Measurements from ENCODE around the gene CD6. TPM values are rescaled to one million over a fixed set of nuclear protein-coding genes. Genes with fewer than 3 reads are reported as not detected.

CD6 gene
- total RNA-seq, 1 experiment from 2014 or later: not detected

- TF ChIP-seq CTCF (conservative IDR thresholded peaks at IDR 0.05): no peak
- no peak overlapping the region for H2BK120ac ChIP-seq (ENCODE audit: low read depth, low read length, poor library complexity, severe bottlenecking)
- no peak overlapping the region for H4K91ac ChIP-seq (ENCODE audit: insufficient read length, low read depth, low read length)
- H4K5ac ChIP-seq (ENCODE audit: insufficient read length, low read depth, low read length): no peak overlapping the region
- H2AFZ ChIP-seq (ENCODE audit: low read length): no peak overlapping the region
- no peak overlapping the region; the same call in 1 of the 2 replicates for H3K14ac ChIP-seq (ENCODE audit: insufficient read depth, low read length)
- Mint-ChIP-seq H3K9me3 (no peaks in the 10 kb centered on the region), H3K4me3 (no peak overlapping the region), H3K4me1 (peaks cover 0 to 3% of the 10 kb centered on the region in 2 experiments; a peak in 1 of 4 replicates), H3K27ac (no peak overlapping the region; a peak in 1 of 7 replicates), H3K27me3 (ENCODE audit: low read depth) (peaks cover 8% of the 10 kb centered on the region), H3K36me3 (ENCODE audit: insufficient read depth in 1 of 3, low read depth in 3 of 3) (no peaks in the 10 kb centered on the region)
- no peak overlapping the region for H3K27ac ChIP-seq (ENCODE audit: insufficient read length, low read depth, low read length)
- no peak overlapping the region for H3K9ac ChIP-seq (ENCODE audit: extremely low read depth, insufficient read length, low read length)
- H3K56ac ChIP-seq (ENCODE audit: insufficient read length, low read depth, low read length): no peak overlapping the region
- H2BK5ac ChIP-seq (ENCODE audit: insufficient read length, low read length): no peak overlapping the region
- H3K79me1 ChIP-seq (ENCODE audit: insufficient read depth, low read depth, low read length, poor library complexity, severe bottlenecking): no peaks in the 10 kb centered on the region
- H3K18ac ChIP-seq (ENCODE audit: insufficient read length, low read depth, low read length): no peak overlapping the region
- no peaks in the 10 kb centered on the region for H3K23me2 ChIP-seq (ENCODE audit: insufficient read length, low read depth, low read length, poor library complexity, severe bottlenecking)
- no peaks in the 10 kb centered on the region for H3K27me3 ChIP-seq (ENCODE audit: insufficient read depth, low read length)
- no peak overlapping the region for H2BK15ac ChIP-seq (ENCODE audit: low read depth, low read length)
- H2BK12ac ChIP-seq (ENCODE audit: insufficient read length, low read depth, low read length): no peak overlapping the region
- no peak overlapping the region for H3T11ph ChIP-seq (ENCODE audit: low read length)
- H3K9me3 ChIP-seq (ENCODE audit: control insufficient read depth, low read depth, low read length): no peaks in the 10 kb centered on the region
- no peak overlapping the region for H4K8ac ChIP-seq (replicated peaks; ENCODE audit: insufficient read length, low read depth, low read length)
- H3K23ac ChIP-seq (ENCODE audit: insufficient read length, low read depth, low read length): no peak overlapping the region
- no peaks in the 10 kb centered on the region for H3K79me2 ChIP-seq (ENCODE audit: insufficient read depth, low read length)
- no peaks in the 10 kb centered on the region for H3K4me1 ChIP-seq (ENCODE audit: insufficient read depth, low read length)
- no peak overlapping the region for H3K4me2 ChIP-seq (ENCODE audit: insufficient read depth, insufficient read length, low read length)
- H2BK20ac ChIP-seq (ENCODE audit: low read depth, low read length, poor library complexity, severe bottlenecking): no peak overlapping the region
- DNase-seq: no peak
- WGBS (ENCODE audit: extremely low coverage, insufficient read length, low lambda C conversion rate): no CpG with 5 or more reads among the region's 7 CpGs
- H3K4ac ChIP-seq (ENCODE audit: low read depth, low read length): no peak overlapping the region
- no peak overlapping the region for H2AK5ac ChIP-seq (ENCODE audit: insufficient read length, low read length)
- no peaks in the 10 kb centered on the region for H4K20me1 ChIP-seq (ENCODE audit: control insufficient read depth, insufficient read depth, insufficient read length)
Observed at GRCh38 chr11:61056981-61057380, 85.5 kb downstream of the CD6 start.

Measured in H9 (cell line).